Breast epithelium (tissue), 3 donors: ENCODE results near the gene RHBDF2.

Experiments used
- POLR2A ChIP-seq: fragments of 450-650 bp; IDR thresholded peaks from one replicate; pipeline ENCODE4 v1.6.1; 2016; ENCODE audit warnings: antibody characterized with exemption, mild to moderate bottlenecking, moderate library complexity
- TF ChIP-seq, protein P1 (sequence below), 3 donors: fragments of 450-650 bp; IDR thresholded peaks; one replicate each; pipeline ENCODE4 v1.5.1; 2016 to 2017; ENCODE audit warnings: antibody characterized with exemption in 3 of 3, mild to moderate bottlenecking in 3 of 3, moderate library complexity in 3 of 3

DNA sequence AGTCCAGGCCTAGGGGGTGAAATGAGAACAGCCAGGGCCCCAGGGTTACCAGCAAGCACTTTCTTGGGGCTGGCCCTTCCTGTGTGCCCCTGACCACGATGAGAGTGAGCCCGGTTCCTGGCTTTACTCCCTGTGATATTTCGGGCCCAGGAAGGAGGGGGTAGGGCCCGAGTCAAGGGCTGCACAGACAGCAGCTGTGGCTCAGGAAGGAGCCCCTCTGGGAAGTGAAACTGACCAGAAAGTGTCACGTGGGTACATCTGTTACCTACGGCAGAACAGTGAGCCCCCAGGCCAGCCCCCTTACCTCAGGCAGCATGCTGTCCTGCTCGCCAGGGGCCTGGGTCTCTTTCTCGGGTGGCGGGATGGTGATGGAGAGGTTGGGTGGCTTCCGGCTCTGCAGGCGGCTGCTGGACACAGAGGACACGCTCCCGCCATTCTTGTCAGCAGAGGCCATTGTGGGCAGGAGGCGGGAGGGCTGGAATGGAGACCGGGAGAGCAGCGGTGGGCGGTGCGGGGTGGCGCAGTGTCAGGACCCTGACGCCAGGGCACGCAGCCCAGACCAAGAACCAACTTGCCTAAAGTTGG lies 20.1 kb downstream of the RHBDF2 start:
- TF ChIP-seq, protein P1, sequence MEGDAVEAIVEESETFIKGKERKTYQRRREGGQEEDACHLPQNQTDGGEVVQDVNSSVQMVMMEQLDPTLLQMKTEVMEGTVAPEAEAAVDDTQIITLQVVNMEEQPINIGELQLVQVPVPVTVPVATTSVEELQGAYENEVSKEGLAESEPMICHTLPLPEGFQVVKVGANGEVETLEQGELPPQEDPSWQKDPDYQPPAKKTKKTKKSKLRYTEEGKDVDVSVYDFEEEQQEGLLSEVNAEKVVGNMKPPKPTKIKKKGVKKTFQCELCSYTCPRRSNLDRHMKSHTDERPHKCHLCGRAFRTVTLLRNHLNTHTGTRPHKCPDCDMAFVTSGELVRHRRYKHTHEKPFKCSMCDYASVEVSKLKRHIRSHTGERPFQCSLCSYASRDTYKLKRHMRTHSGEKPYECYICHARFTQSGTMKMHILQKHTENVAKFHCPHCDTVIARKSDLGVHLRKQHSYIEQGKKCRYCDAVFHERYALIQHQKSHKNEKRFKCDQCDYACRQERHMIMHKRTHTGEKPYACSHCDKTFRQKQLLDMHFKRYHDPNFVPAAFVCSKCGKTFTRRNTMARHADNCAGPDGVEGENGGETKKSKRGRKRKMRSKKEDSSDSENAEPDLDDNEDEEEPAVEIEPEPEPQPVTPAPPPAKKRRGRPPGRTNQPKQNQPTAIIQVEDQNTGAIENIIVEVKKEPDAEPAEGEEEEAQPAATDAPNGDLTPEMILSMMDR (IDR thresholded peaks at IDR 0.05) = no peak
- TF ChIP-seq POLR2A = no peak
